ENCODE data around the gene MRPL11. TPM values are rescaled to one million over a fixed set of nuclear protein-coding genes. Genes with fewer than 3 reads are reported as not detected.

The MRPL11 gene
- total and polyA plus RNA-seq, 2 experiments from 2014 or later, result 139 to 237 TPM

- TF ChIP-seq ZNF462 (CRISPR knock-in tag; IDR thresholded peaks at IDR 0.05) (no peak), CTCF (conservative IDR thresholded peaks at IDR 0.05; ENCODE audit: low read depth in 2 of 2) (peak; percentile 99 to 100), CREB1 (CRISPR knock-in tag; IDR thresholded peaks at IDR 0.05; ENCODE audit: low read depth) (peak; percentile 86), NANOG (IDR thresholded peaks at IDR 0.05; ENCODE audit: borderline replicate concordance) (peak; percentile 18; the same call in 1 of the 2 replicates), REST (IDR thresholded peaks at IDR 0.05; ENCODE audit: unreplicated experiment) (peak; percentile 49)
These were observed 30.0 kb downstream of the MRPL11 start (continued) for GRCh38 chr11:66408488-66409214.

Measured in GM23338 (cell line).